ENCODE results near the gene FUT2.
A peak's percentile ranks its signal among the peaks of the same experiment; 100 is the strongest.
"Not testable (repeated sequence)": the region's sequence is repeated elsewhere in the genome, so short reads cannot be mapped to it uniquely, and the experiment has no call there.

FUT2 gene

GRCh38 chr19:48705431-48705830, 9.7 kb downstream of the FUT2 start:
- no peak for DNase-seq

- no peak for DNase-seq
Measured at GRCh38 chr19:48708471-48708870, 12.7 kb downstream of the FUT2 start.

- no peak for DNase-seq
Measured at GRCh38 chr19:48711106-48711662, 15.4 kb downstream of the FUT2 start.

GRCh38 chr19:48713041-48713863, 17.5 kb downstream of the FUT2 start:
- DNase-seq = no peak

- DNase-seq = peak; percentile 100
Measured at GRCh38 chr19:48713864-48714755, 18.3 kb downstream of the FUT2 start.

GRCh38 chr19:48714759-48715675, 19.2 kb downstream of the FUT2 start:
- DNase-seq = no peak

GRCh38 chr19:48715681-48716171, 20.0 kb downstream of the FUT2 start:
- no peak for DNase-seq

GRCh38 chr19:48716562-48717291, 21.0 kb downstream of the FUT2 start:
- no peak for DNase-seq

- not testable (repeated sequence) for DNase-seq
Measured at GRCh38 chr19:48718106-48718505, 22.3 kb downstream of the FUT2 start.

- no peak for DNase-seq
Measured at GRCh38 chr19:48718711-48719231, 23.0 kb downstream of the FUT2 start.

GRCh38 chr19:48719263-48720171, 23.7 kb downstream of the FUT2 start, which contains the start of gene MAMSTR:
Gene MAMSTR (minus strand): TSS chr19:48719725. CDS start chr19:48719031, 694 bp downstream.
- DNase-seq = no peak

- DNase-seq = no peak
Measured at GRCh38 chr19:48720251-48720612, 24.5 kb downstream of the FUT2 start.

- DNase-seq = peak; percentile 96
Measured at GRCh38 chr19:48720613-48721296, 25.0 kb downstream of the FUT2 start.

- no peak for DNase-seq
Measured at GRCh38 chr19:48722196-48722708, 26.5 kb downstream of the FUT2 start.

GRCh38 chr19:48724796-48725753, 29.3 kb downstream of the FUT2 start:
- peak; percentile 72 for DNase-seq

GRCh38 chr19:48726556-48726955, 30.8 kb downstream of the FUT2 start:
- peak; percentile 41 for DNase-seq

GRCh38 chr19:48728911-48729664, 33.3 kb downstream of the FUT2 start:
- no peak for DNase-seq

All from GDM1 (cell line).